ENCODE measurements around the gene KDM4B. TPM values are rescaled to one million over a fixed set of nuclear protein-coding genes. Genes with fewer than 3 reads are reported as not detected.

Gene KDM4B
- total RNA-seq, 1 donor from 2014 or later, result 24.5 TPM

- FAIRE-seq (no peak), DNase-seq (ENCODE audit: low spot score in 2 of 2) (no peak)
Measured at GRCh38 chr19:5098646-5099045, 129.7 kb downstream of the KDM4B start.

- DNase-seq (ENCODE audit: low spot score in 2 of 2) (no peak), FAIRE-seq (no peak)
Measured at GRCh38 chr19:5099701-5100221, 130.8 kb downstream of the KDM4B start.

- FAIRE-seq, result no peak
- DNase-seq (ENCODE audit: low spot score in 2 of 2), result no peak
Measured at GRCh38 chr19:5101871-5102270, 133.0 kb downstream of the KDM4B start.

GRCh38 chr19:5102520-5102919 lies 133.6 kb downstream of the KDM4B start:
- DNase-seq (ENCODE audit: low spot score in 2 of 2) (no peak), FAIRE-seq (no peak)

- no peak for FAIRE-seq
- DNase-seq (ENCODE audit: low spot score in 2 of 2), result peak; percentile 64 to 67
Measured at GRCh38 chr19:5103061-5103701, 134.3 kb downstream of the KDM4B start.

- FAIRE-seq, result no peak
- DNase-seq (ENCODE audit: low spot score in 2 of 2), result no peak
Measured at GRCh38 chr19:5103812-5104410, 135.0 kb downstream of the KDM4B start.

DNA sequence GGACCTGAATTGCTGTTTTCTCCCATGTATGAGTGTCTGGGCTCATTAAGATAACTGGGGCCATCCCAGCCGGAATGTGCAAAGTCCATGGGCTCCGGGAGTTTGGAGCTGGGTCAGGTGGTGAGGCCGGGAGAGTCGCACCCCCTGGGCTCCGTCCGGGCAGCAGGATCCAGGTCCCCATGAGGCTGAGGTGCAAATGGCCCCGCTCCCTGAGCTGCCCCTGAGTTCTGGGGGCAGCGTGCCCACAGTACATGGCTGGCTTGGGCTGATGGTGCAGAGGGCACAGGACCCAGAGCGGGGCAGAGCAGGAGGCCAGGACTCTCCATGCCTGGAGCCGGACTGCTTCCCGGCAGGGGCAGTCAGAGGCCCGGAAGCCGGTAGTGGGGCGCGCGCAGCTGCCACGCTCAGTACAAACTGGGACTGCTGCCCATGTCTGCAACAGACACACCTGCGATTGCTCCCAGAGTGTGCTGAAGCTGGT lies 136.0 kb downstream of the KDM4B start:
- no peak for FAIRE-seq
- DNase-seq (ENCODE audit: low spot score in 2 of 2), result no peak

- no peak for DNase-seq (ENCODE audit: low spot score in 2 of 2)
- no peak for FAIRE-seq
Measured at GRCh38 chr19:5106191-5106726, 137.3 kb downstream of the KDM4B start.

GRCh38 chr19:5106971-5107370 lies 138.1 kb downstream of the KDM4B start:
- DNase-seq (ENCODE audit: low spot score in 2 of 2) (no peak), FAIRE-seq (no peak)

DNA sequence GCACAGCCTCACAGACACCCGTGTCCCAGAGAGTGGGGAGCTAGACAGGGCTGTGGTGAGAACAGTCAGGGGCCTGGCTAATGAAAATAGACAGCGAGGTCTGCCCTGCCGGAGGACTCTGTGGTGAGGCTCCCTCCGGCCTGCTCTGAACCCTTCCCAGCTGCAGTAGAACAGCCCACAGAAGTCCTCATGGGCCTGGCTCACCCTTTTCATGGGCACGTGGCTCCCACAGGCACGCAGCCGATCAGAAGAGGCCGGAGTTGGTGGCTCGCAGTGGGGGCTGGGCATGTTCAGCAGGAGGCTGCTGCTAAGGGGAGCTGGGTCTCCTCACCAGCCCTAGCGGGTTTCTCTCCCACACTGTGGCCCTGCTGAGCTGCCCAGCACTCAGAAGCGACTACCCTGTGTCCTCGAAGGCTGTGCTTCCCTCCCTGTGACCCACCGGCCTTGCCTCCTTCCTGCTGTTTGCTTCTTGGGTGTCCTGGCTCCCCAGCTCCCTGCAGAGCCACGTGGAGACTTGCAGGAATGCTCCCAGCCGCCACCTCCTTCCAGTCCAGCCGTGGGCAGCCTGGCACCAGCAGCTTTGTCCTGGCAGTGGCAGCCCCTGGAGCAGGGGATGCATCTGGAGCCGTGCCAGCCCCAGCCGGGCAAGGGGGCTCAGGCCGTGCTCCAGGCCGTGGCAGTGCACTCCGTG lies 138.7 kb downstream of the KDM4B start:
- DNase-seq (ENCODE audit: low spot score in 2 of 2) (no peak), FAIRE-seq (no peak)

DNA sequence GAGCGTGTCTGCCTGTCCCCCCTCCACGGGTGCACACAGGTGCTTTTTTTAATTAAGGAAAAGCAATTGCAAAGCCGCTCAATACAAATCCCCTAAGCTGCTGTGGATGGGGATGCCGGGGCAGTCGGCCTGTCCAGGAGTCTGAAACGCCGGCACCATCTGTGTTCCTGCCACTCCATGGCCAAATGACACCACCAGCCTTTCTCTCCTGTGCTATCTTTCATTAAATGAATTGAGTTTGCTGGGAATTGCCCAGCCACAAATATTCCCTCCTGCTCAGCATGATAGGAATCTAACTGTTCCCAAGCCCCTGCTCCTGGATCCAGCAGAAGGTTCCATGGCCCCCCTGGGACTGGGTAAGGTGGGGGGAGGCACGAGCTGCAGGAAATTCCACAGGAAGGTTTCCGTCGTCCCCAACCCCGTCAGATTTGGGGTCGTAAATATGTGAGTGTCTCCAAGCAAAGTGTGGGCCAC lies 139.2 kb downstream of the KDM4B start:
- FAIRE-seq (no peak), DNase-seq (ENCODE audit: low spot score in 2 of 2) (no peak)

DNA sequence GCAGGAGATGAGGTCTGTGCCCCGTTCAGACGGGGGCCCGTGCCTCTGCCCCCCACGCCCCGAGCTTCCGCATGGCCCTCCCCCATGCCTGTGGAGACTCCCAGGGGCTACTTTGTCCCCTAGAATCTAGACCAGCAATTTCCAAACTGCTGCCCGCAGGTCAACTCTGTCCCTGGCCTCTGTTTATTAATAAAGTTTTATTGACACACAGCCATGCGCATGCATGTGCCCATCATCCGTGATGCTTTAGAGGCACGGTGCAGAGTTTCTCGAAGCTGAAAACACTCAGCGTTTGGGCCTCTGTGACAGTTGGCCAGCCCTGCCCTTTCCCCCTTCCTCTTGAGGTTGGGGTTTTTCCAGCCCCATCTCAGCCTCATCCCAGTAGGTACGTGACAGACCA lies 140.0 kb downstream of the KDM4B start:
- DNase-seq (ENCODE audit: low spot score in 2 of 2), result no peak
- FAIRE-seq, result no peak

DNA sequence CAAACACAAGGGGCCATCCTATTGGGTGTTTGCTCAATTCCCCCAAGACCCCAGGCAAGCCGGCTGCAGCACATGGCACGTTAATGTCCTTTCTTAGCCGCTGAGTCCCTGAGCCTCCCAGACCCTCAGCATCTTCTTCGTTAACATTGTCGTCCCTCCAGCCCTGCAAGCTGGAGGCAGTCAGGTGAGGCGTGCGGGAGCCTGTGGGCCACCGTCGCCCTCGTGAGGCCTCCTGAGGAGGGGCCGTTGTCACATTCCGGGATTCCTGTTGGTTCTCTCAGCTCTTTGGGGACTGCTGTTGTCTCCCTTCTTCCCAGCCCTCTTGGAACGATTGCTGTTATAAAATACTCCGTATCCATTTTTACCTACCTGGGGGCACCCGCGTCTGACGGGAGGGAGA lies 140.6 kb downstream of the KDM4B start:
- FAIRE-seq (no peak), DNase-seq (ENCODE audit: low spot score in 2 of 2) (no peak)

DNA sequence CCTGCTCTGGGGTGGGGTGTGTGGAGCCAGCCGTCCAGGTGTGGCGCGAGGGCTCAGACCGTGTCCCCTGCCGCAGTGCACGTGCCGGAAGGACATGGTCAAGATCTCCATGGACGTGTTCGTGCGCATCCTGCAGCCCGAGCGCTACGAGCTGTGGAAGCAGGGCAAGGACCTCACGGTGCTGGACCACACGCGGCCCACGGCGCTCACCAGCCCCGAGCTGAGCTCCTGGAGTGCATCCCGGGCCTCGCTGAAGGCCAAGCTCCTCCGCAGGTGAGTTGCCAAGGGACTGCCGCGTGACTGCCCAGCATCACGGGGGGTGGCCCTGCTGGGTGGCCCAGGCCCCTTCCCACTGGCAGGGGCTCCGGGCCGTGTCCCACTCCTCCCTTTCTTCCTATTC lies 141.6 kb downstream of the KDM4B start:
- no peak for FAIRE-seq
- no peak for DNase-seq (ENCODE audit: low spot score in 2 of 2)

- no peak for DNase-seq (ENCODE audit: low spot score in 2 of 2)
Measured at GRCh38 chr19:5111051-5111450, 142.1 kb downstream of the KDM4B start.

DNA sequence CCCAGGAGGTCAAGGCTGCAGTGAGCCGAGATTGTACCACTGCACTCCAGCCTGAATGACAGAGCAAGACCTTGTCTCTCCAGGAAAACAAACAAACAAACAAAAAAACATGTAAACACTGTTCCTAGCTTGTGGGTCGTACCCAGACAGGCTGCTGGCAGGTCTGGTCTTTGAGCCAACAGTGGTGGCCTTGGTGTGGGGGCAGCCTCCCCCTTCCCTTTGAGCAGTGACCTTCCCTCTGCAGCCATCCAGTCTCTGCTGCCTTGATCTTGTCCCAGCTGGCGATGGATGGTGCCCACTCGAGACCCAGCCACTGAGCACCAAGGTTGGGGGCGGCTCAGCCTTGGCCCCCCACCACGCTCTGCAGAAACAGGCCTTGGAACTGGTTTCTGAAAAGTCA lies 143.3 kb downstream of the KDM4B start:
- FAIRE-seq (no peak), DNase-seq (ENCODE audit: low spot score in 2 of 2) (no peak)

More at GRCh38 chr19:5111051-5111450, 142.1 kb downstream of the KDM4B start:
- no peak for FAIRE-seq

DNA sequence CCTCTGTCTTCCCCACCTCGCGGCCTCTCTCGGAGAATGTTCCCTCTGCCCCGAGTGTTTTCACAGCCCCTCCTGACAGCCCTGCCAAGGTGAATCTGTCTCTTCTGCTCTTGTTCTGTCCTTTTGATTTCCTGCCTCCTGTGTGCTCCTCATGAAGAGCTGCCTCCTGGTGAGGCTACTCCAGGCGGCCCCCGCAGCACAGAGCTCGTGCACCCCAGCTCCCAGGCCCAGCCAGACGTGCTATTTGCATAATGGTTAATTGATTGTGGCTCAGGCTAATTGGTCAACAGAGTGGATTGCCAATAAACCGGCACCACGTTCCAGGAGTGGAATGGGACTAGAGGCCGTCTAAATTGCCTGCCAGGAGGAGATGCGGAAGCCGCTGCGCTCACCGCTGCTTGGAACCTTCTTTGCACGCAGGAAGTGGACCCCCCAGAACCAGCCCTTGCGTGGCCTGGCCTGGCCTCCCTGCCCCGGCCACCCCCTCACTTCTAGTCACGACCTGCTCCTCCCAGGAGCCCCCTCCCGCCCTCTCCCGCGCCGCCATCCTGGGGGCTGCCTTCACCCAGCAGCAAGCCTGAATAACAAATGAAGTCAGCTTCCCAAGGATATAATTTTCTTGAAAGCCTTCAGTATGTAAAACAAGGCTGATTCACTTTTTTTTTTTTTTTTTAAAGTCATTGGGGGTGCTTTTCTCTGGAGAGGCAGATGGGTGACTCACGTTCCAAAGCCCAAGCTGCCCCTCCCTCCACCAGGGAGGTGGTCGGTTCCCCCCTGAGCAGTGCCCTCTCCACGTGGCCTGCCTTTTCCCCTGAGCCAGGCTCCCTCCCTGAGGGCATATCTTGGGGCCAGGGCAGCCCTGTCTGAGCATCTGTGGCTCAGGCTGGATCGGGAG lies 144.0 kb downstream of the KDM4B start:
- FAIRE-seq (no peak), DNase-seq (ENCODE audit: low spot score in 2 of 2) (no peak)

DNA sequence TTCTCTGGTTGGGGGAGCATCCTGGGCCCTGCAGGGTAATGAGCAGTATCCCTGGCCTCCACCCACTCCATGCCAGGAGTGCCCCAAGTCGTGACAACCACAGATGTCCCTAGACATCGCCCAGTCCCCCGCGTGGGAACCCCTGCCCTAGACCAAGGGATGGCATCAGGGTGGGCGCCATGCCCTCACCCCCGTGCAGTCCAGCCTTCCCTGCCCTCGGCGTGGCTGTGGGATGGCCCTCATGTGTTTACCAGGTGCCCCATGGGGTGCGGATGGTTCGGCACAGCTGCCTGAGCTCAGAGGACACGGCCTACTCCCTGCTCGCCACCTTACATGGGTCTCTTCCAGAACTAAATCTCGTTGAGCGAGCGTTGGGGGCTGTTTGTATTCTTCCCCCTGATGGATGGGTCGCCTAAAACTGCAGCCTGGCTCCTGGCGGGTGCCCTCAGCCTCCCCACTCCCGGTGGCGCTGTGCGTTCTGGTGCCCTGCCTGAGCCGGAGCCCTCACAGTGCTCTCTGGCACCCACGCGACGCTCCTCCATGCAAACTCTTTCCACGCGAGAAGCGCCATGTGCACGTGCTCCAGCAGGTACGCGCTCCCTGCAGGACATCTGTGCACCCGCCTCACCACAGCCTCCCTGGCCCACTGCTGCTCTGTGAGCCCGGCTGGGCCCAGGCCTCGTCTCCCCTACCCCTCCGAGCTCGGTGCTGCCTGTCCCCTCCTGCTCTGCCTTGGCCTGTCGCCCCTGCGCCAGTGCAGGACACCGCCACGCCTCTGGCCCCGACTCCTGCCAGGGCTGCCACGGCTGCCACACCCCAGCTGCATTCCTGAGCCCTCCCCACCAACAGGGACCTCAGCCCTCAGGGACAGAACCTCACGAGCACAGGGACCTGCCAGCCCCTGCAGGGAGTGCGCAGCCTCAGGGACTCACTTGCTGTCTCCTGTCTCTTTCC lies 145.0 kb downstream of the KDM4B start:
- DNase-seq (ENCODE audit: low spot score in 2 of 2) (no peak), FAIRE-seq (no peak)

DNA sequence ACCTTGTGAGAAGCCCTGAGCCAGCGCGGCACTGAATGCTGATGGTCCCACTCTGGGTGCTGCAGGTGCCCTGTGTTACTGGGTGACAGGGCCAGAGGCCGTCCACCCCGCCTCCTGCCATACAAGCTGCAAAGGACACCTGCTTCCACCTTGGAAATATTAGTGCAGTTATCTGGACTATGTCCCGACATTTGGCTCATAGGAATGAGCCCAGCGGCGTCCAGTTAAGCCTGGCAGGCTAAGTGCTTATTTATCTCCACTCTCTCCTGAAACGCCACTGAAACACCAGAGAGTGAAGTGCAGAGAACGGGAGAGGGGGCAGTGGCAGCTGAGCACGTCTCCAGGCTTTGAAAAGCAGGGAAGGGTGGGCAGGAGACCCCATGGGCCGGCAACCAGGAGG lies 145.8 kb downstream of the KDM4B start:
- no peak for FAIRE-seq

More for the DNA sequence above, 145.8 kb downstream of the KDM4B start:
- no peak for DNase-seq (ENCODE audit: low spot score in 2 of 2)

Data from frontal cortex (tissue), 4 donors.